H9 (cell line): ENCODE data around the gene THSD7B. TPM values are rescaled to one million over a fixed set of nuclear protein-coding genes. Genes with fewer than 3 reads are reported as not detected.

Experiments used
- DNase-seq: peaks from one replicate; pipeline ENCODE4 v3.0.0-alpha.2; 2017
- H2AFZ ChIP-seq: one replicate; pipeline ENCODE4 v1.6.1; 2013; ENCODE audit warnings: mild to moderate bottlenecking, low read length, control low read depth, moderate library complexity
- H2AK5ac ChIP-seq: 2 replicates; pipeline ENCODE4 v1.6.1; 2013; ENCODE audit warnings: low read length, control low read depth, mixed read lengths; ENCODE audit not compliant: insufficient read length
- H2BK120ac ChIP-seq: one replicate; pipeline ENCODE4 v1.6.1; 2013; ENCODE audit warnings: low read depth, mild to moderate bottlenecking, low read length, control low read depth, inconsistent platforms; ENCODE audit not compliant: poor library complexity, severe bottlenecking
- H2BK12ac ChIP-seq: 2 replicates; pipeline ENCODE4 v1.6.1; 2013; ENCODE audit warnings: low read length, control low read depth, mixed read lengths, low read depth; ENCODE audit not compliant: insufficient read length
- H2BK15ac ChIP-seq: 2 replicates; pipeline ENCODE4 v1.6.1; 2013; ENCODE audit warnings: low read depth, low read length, control low read depth
- H2BK20ac ChIP-seq: one replicate; pipeline ENCODE4 v1.6.1; 2013; ENCODE audit warnings: low read depth, mild to moderate bottlenecking, low read length, control low read depth, inconsistent platforms; ENCODE audit not compliant: poor library complexity, severe bottlenecking
- H2BK5ac ChIP-seq: 2 replicates; pipeline ENCODE4 v1.6.1; 2013; ENCODE audit warnings: low read length, control low read depth, mixed read lengths; ENCODE audit not compliant: insufficient read length
- H3K14ac ChIP-seq: 2 replicates; pipeline ENCODE4 v1.6.1; 2013; ENCODE audit warnings: low read length, control low read depth; ENCODE audit not compliant: insufficient read depth
- H3K18ac ChIP-seq: 2 replicates; pipeline ENCODE4 v1.6.1; 2013; ENCODE audit warnings: low read depth, mild to moderate bottlenecking, mixed read lengths, low read length, control low read depth; ENCODE audit not compliant: insufficient read length
- H3K23ac ChIP-seq: 2 replicates; pipeline ENCODE4 v1.6.1; 2013; ENCODE audit warnings: low read length, control low read depth, mixed read lengths, low read depth; ENCODE audit not compliant: insufficient read length
- H3K23me2 ChIP-seq: 2 replicates; pipeline ENCODE4 v1.6.1; 2013; ENCODE audit warnings: low read depth, mild to moderate bottlenecking, mixed read lengths, low read length, control low read depth; ENCODE audit not compliant: insufficient read length, poor library complexity, severe bottlenecking
- H3K27ac ChIP-seq: 2 replicates; pipeline ENCODE4 v1.5.1; 2013; ENCODE audit warnings: low read length, control low read depth, mixed read lengths, low read depth; ENCODE audit not compliant: insufficient read length
- H3K27me3 ChIP-seq: 2 replicates; pipeline ENCODE4 v1.6.1; 2013; ENCODE audit warnings: low read length, control low read depth, inconsistent platforms; ENCODE audit not compliant: insufficient read depth
- H3K4ac ChIP-seq: 2 replicates; pipeline ENCODE4 v1.6.1; 2013; ENCODE audit warnings: low read depth, mild to moderate bottlenecking, control low read depth, inconsistent platforms, low read length, moderate library complexity
- H3K4me1 ChIP-seq: 2 replicates; pipeline ENCODE4 v1.6.1; 2013; ENCODE audit warnings: low read length, control low read depth, inconsistent platforms; ENCODE audit not compliant: insufficient read depth
- H3K4me2 ChIP-seq: 2 replicates; pipeline ENCODE4 v1.6.1; 2013; ENCODE audit warnings: low read length, control low read depth, mixed read lengths; ENCODE audit not compliant: insufficient read length, insufficient read depth
- H3K56ac ChIP-seq: 2 replicates; pipeline ENCODE4 v1.6.1; 2013; ENCODE audit warnings: low read depth, mild to moderate bottlenecking, mixed read lengths, low read length, control low read depth; ENCODE audit not compliant: insufficient read length
- H3K79me1 ChIP-seq: 2 replicates; pipeline ENCODE4 v1.6.1; 2013; ENCODE audit warnings: low read depth, mild to moderate bottlenecking, moderate library complexity, low read length, control low read depth, inconsistent platforms; ENCODE audit not compliant: insufficient read depth, poor library complexity, severe bottlenecking
- H3K79me2 ChIP-seq: 2 replicates; pipeline ENCODE4 v1.6.1; 2013; ENCODE audit warnings: low read length, control low read depth, inconsistent platforms; ENCODE audit not compliant: insufficient read depth
- H3K9ac ChIP-seq: 2 replicates; pipeline ENCODE4 v1.6.1; 2013; ENCODE audit warnings: low read length, control low read depth, mixed read lengths; ENCODE audit not compliant: insufficient read length; ENCODE audit errors: extremely low read depth
- H3K9me3 ChIP-seq: one replicate; pipeline ENCODE4 v1.6.1; 2013; ENCODE audit warnings: low read depth, low read length, inconsistent platforms; ENCODE audit not compliant: control insufficient read depth
- H3T11ph ChIP-seq: one replicate; pipeline ENCODE4 v1.6.1; 2013; ENCODE audit warnings: mild to moderate bottlenecking, low read length, control low read depth, inconsistent platforms
- H4K20me1 ChIP-seq: one replicate; pipeline ENCODE4 v1.6.1; 2013; ENCODE audit not compliant: control insufficient read depth, insufficient read length, insufficient read depth
- H4K5ac ChIP-seq: 2 replicates; pipeline ENCODE4 v1.6.1; 2013; ENCODE audit warnings: low read depth, mild to moderate bottlenecking, mixed read lengths, low read length, control low read depth; ENCODE audit not compliant: insufficient read length
- H4K8ac ChIP-seq: replicated peaks from 2 replicates; pipeline ENCODE4 v1.6.1; 2013; ENCODE audit warnings: low read length, control low read depth, mixed read lengths, low read depth; ENCODE audit not compliant: insufficient read length
- H4K91ac ChIP-seq: 2 replicates; pipeline ENCODE4 v1.6.1; 2013; ENCODE audit warnings: low read depth, mild to moderate bottlenecking, moderate library complexity, mixed read lengths, low read length, control low read depth; ENCODE audit not compliant: insufficient read length
- H3K27ac Mint-ChIP-seq, 3 experiments: 2 replicates in 2 of 3; 3 replicates in 1 of 3; pipeline ENCODE4 v1.8.0; 2020 to 2021; ENCODE audit warnings: mixed read lengths in 3 of 3, mild to moderate bottlenecking in 1 of 3, moderate library complexity in 1 of 3
- H3K27me3 Mint-ChIP-seq: 2 replicates; pipeline ENCODE4 v1.8.0; 2021; ENCODE audit warnings: low read depth, mild to moderate bottlenecking, moderate library complexity, mixed read lengths
- H3K36me3 Mint-ChIP-seq, 3 experiments: 2 replicates in 2 of 3; 3 replicates in 1 of 3; pipeline ENCODE4 v1.8.0; 2020 to 2021; ENCODE audit warnings: low read depth in 3 of 3, mixed read lengths in 3 of 3; ENCODE audit not compliant: insufficient read depth in 1 of 3
- H3K4me1 Mint-ChIP-seq, 2 experiments: 2 replicates each; pipeline ENCODE4 v1.8.0; 2020; ENCODE audit warnings: mixed read lengths in 2 of 2
- H3K4me3 Mint-ChIP-seq, 2 experiments: 2 replicates in 1 of 2; 3 replicates in 1 of 2; pipeline ENCODE4 v1.8.0; 2020 to 2021; ENCODE audit warnings: mild to moderate bottlenecking in 2 of 2, mixed read lengths in 2 of 2, moderate library complexity in 1 of 2
- H3K9me3 Mint-ChIP-seq, 2 experiments: 2 replicates in 1 of 2; 3 replicates in 1 of 2; pipeline ENCODE4 v1.8.0; 2020; ENCODE audit warnings: mild to moderate bottlenecking in 2 of 2, mixed read lengths in 2 of 2, moderate library complexity in 1 of 2
- CTCF ChIP-seq: fragments of 200-600 bp; sonication (generic); conservative IDR thresholded peaks from 3 replicates; pipeline ENCODE4 v1.8.0; 2021; ENCODE audit warnings: antibody characterized with exemption, mild to moderate bottlenecking
- WGBS: extraction: QIAGEN DNeasy Blood & Tissue Kit; methylation state at CpG from one replicate; pipeline ENCODE4 v1.1.7; 2013; ENCODE audit warnings: missing lambda C conversion rate, low lambda C conversion rate, mixed read lengths; ENCODE audit not compliant: insufficient read length; ENCODE audit errors: extremely low coverage; 5-methylcytosine and 5-hydroxymethylcytosine counted together
- total RNA-seq: library from RNA; stranded (reverse); gene quantifications from 2 replicates; pipeline ENCODE4 v1.2.1, GENCODE V29; 2021

THSD7B gene
- total RNA-seq, 1 experiment from 2014 or later = 0.85 TPM

GRCh38 chr2:137454886-137455285 lies 689.5 kb downstream of the THSD7B start:
- no peak overlapping the region for H2BK5ac ChIP-seq
- Mint-ChIP-seq H3K9me3 (peaks cover 4% of the 10 kb centered on the region in 2 experiments; a peak in 3 of 5 replicates), H3K36me3 (peaks cover 3 to 9% (median 4%) of the 10 kb centered on the region in 3 experiments; a peak in 5 of 7 replicates), H3K27me3 (no peaks in the 10 kb centered on the region), H3K4me3 (no peak overlapping the region), H3K4me1 (no peaks in the 10 kb centered on the region), H3K27ac (no peak overlapping the region)
- no peak for DNase-seq
- TF ChIP-seq CTCF = no peak
- H3K4me1 ChIP-seq = no peaks in the 10 kb centered on the region
- no peak overlapping the region for H3K9ac ChIP-seq
- no peaks in the 10 kb centered on the region for H3K79me1 ChIP-seq
- no peak overlapping the region for H4K8ac ChIP-seq
- H4K20me1 ChIP-seq = no peaks in the 10 kb centered on the region
- no peak overlapping the region for H2AK5ac ChIP-seq
- no peak overlapping the region for H3K56ac ChIP-seq
- no peaks in the 10 kb centered on the region for H3K9me3 ChIP-seq
- H3K4me2 ChIP-seq = no peak overlapping the region
- H3K14ac ChIP-seq = no peak overlapping the region
- no peaks in the 10 kb centered on the region for H3K23me2 ChIP-seq
- H2AFZ ChIP-seq = no peak overlapping the region
- H3K4ac ChIP-seq = no peak overlapping the region
- no peak overlapping the region for H3K27ac ChIP-seq
- H3K23ac ChIP-seq = no peak overlapping the region
- H2BK120ac ChIP-seq = no peak overlapping the region
- no peak overlapping the region for H4K5ac ChIP-seq
- H3K79me2 ChIP-seq = no peaks in the 10 kb centered on the region
- no peak overlapping the region for H2BK12ac ChIP-seq
- no peak overlapping the region for H3T11ph ChIP-seq
- no peak overlapping the region for H2BK20ac ChIP-seq
- no peaks in the 10 kb centered on the region for H3K27me3 ChIP-seq
- WGBS = no CpG with 5 or more reads among the region's 2 CpGs
- H3K18ac ChIP-seq = no peak overlapping the region
- H4K91ac ChIP-seq = no peak overlapping the region
- no peak overlapping the region for H2BK15ac ChIP-seq
